Germinal center (tissue), 1 donor: ENCODE data around the gene SUN2.
A peak's percentile ranks its signal among the peaks of the same experiment; 100 is the strongest.

Source experiments
- DNase-seq: peaks from one replicate; pipeline ENCODE4 v3.0.0; 2012; ENCODE audit warnings: mixed read lengths, low spot score

Gene SUN2

DNA sequence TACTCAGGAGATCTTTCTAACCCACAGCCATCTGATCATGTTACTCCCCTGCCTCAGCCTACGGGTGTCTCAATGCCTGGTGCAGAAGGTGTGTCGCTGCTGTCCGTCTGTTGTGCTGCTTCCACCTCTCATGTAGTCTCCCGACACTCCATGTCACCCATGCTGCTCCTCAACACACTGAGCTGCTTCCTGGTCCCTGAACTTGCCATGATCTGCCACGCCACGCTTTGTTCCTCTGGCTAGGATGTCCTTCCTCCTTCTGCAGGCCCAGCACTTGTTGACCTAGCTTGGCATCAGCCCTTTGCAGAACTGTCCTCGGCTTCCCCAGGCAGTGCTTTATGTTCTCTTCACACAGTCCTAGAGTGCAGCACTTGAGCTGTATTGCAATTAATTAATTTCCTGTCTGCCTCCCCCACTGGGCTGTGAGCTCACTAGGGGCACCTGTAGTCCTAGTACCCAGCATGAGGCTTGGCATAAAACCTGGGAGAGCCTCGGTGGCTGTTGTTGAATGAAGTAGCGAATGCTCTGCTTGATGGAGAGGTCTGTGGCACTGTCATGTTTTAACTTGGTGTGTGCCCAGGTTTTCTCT lies 40.5 kb downstream of the SUN2 start:
- no peak for DNase-seq

DNA sequence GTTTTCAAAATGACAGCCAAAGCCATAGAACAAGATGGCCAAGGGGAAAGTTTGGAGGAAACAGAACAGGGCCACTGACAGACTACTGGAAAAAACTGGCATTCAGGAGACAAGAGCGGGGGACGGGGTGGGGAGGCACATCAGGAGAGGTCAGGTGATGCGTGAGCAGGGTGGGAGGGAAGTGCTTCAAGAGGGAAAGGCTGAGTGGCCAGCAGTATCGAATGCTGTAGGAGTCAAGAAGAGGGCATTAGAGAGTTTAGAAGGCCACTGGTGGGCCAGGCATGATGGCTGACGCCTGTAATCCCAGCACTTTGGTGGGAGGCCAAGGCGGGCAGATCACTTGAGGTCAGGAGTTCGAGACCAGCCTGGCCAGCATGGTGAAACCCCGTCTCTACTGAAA lies 41.9 kb downstream of the SUN2 start:
- no peak for DNase-seq

DNA sequence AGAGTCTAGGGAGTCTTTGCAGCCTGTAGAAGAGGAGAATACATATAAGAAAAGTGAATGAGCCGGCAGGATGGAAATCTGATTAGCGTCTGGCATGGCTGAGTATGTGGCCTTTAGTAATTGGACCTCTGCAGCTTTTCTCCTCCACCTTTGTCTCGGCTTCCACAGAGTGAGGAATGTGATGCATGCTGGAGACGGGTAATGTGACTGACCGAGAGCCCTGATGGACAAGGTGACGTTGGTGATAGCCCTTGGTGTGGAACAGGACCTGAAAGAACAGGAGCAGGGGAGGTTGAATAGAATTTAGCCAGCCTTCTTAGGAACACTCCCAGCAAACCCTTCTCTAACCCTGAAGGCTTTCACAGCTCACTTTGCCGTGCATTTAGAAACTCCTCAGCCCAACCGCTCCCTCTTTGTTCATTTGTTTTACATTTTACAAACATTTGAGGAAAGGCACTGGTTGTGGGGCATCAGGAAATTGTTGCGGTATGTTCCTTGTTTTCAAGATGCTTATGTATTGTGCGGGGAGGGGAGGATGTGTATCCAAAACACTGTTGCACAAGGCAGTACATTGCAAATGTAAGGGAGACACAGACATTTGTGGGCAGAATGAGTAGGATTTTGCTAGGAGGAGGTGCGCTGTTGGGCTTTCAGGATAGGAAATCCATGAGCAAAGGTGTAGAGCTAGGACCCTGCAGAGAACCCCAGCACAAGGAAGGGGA lies 43.2 kb downstream of the SUN2 start:
- DNase-seq: no peak

DNA sequence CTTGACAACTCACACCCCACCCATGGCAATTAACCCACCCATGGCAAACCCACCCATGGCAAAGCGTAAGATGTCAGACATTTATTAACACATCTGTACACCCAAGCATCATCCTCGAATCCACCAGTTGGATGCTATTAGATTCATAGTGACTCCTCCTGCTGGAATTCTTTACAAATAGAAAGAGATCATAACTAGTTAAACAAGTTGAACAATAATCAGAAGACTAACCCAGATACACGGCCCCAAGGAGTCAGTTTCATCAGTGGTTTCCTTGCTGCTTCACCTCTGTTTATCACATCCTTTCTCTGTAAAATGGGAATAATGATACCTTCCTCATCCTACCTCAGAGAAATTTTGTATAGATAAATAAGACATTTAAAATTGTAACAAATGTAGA lies 44.9 kb downstream of the SUN2 start:
- DNase-seq: no peak

DNA sequence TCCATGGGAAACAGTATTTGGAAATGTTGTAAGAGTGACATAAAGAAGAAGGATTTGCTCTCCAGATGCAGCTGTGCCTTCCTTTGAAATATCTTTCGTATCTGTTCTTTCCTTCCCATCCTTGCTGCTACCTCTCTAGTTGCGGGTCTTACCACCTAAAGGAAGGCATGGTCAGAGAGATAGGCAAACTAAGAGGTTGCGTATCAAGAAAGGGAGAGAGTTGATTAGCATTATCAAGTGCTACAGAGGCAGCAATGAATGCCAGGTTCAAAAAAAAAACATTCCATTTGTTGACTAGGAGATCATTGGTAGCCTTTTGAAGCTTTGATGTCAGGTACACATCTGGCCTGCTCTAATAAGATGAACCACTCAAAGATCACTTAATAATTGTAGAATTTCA lies 45.4 kb downstream of the SUN2 start:
- DNase-seq: no peak

DNA sequence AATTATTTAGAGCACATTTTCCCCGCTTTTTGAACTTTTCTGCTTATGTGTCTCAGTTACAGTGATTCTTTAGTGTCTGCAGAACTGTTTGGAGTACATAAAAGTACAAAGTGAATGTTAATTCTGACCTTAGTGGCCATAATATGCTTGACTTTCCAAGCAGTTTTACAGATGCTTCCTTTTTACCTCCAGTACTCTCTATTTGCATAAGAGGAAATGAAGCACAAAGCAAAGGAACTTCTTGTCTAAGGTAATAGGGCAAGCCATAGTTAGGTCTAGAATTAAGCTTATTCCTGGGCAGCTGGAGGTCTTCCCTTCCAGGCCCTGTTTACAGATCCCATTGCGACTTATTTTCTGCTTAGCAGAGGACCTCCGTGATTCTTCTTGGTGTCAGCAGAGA lies 46.5 kb downstream of the SUN2 start:
- peak; percentile 48 for DNase-seq

DNA sequence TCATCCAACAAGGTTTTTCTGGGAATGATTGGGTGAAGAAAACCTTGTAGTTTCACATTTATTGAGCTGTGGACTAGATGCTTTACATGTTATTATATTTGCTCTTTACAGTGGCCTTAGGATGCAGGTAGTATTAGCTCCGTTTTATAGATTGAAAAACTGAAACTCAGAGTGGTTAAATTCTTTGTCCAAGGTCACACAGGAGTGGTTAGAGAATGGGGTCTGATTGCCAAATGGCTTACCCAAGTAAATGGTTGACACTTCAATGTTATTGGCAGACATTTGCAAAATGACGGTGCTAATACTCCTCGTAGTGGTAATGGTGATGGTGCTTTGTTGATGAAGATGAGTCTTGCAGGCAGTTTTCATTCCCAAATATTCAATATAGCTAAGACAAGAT lies 47.8 kb downstream of the SUN2 start:
- no peak for DNase-seq

DNA sequence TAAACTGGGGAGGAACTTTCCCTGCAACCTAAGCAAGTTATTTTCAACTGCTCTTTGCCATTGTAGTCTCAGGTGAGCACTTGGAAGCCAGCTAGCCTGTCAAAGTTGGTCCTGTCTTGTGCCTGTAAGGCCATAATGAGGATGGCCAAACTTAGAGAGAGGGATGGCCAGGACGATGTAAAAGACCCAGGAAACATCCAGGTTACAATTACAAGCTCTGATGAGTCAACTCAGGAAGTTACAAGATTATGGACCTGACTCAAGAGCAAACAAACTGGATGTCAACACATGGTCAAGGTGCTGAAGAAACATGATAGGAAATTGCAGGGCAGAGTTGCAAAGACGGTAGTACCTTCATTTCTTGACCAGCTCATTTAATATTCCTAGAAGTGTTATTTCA lies 48.5 kb downstream of the SUN2 start:
- DNase-seq: no peak

DNA sequence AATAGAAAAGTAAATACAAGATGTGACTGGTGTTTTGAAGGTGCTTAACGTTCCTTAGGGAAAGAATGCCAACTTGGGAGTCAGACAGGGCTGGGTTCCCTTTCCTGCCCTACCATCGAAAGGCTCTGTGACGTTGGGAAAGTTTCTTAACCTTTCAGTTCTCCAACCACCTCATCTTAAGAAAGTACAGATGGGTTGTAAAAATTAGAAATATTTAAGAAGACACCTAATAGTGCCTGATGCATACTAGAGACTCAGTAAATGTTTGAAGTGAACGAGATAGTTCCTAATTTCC lies 49.0 kb downstream of the SUN2 start:
- DNase-seq: no peak

DNA sequence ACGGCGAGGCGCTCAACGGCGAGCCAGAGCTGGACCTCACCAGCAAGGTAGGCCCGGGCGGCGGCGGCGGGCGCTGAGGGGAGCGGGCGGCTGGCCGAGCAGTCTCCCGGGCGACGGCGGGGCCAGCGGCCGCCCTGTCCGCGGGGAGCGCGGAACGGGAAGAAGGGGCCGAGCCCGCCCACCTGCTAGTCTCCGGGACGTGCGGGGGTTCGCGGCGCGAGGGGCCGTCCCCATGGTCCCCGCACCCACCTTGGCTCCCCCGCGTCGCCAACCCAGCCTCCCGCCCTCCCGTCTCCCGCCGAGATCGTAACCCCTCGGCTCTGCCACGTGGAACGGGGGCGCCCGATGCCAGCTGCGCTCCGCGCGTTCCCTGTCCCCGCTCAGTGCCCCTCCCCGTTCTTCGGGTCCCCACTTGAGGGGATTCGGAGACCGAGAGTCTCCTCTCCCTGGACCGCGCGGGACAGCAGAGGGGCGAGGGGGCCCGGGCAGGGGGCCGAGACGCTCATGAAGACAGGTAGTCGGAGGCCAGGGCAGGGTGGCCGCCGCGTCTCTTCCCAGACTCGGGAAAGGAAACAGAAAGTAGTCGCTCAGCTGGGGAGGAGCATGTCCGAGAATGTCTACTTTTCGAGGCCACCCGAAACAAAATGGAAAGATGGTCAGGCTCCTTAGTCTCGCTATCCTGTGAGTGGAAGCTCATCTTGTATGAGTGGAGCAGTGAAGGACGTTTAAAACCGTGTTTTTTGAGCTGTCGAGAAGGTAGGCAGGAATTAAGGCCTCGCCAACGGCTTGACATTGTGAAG lies 49.5 kb downstream of the SUN2 start:
- peak; percentile 49 for DNase-seq

DNA sequence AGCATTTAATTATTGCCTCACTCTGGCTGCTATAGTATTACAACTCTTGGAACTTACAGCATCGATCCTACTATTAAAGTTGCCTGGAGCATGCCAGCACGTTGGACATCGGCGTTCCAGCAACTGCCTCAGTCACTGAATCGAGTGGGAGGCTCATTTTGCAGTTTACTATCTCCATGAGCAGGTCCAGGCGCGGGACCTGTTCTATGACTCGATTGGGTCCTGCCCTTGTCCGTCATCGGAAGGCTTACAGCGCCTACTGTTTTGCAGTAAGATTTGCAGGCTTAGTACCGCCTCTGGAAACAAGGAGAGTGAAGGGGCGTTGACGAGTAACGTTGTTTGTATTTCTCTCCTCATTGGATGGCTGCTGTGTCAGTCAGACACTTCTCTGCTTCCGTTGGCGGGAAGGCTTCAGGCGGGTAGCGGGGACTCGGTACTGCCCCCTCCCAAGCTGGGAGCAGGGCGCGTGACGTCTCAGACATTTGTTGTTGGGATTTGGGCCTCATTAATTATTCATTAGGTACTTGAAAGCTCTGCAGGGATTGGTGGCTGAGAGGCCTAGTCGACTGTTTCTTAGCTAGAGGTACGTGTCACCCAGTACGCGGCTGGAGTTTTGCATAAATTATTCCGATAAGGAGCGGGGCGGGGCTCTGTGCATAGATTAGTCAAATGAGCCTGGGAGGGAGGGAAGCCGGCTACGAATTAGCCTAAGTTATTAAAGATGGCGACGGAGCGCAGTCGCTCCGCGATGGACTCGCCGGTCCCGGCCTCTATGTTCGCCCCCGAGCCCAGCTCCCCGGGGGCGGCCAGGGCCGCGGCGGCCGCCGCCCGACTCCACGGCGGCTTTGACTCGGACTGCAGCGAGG lies 50.3 kb downstream of the SUN2 start, which contains the start of gene GTPBP1:
Gene GTPBP1 (plus strand): TSS at position 710 of the 866 bp plus-strand sequence. CDS start 12 bp downstream, at position 722.
- peak; percentile 98 for DNase-seq

DNA sequence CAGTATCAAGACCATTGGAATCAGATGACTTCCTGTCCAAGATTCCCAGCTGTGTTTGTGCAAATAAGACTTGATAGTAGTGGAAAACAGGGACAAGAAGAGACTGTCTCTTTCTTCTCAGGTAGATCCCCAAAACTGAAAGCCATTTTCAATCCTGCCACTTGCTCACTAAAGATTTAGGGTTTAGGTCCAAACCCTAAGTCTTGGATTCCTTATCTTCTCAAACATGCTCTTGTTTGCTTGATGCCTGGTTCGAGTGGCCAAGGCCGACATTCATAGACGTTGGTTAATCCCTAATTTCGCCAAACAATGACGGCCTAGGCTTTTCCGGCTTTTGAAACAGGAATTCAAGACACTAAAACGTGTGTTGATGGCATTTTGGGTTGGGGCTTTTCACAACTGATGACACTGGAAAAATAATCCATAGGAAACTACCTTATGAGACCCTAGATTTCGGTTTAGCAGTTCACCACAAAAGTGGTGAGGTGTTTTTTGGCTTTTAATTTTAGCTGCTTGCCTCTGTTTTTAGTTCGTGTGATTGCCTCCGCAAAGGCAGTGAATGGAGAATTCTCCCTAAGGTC lies 51.1 kb downstream of the SUN2 start:
- no peak for DNase-seq

DNA sequence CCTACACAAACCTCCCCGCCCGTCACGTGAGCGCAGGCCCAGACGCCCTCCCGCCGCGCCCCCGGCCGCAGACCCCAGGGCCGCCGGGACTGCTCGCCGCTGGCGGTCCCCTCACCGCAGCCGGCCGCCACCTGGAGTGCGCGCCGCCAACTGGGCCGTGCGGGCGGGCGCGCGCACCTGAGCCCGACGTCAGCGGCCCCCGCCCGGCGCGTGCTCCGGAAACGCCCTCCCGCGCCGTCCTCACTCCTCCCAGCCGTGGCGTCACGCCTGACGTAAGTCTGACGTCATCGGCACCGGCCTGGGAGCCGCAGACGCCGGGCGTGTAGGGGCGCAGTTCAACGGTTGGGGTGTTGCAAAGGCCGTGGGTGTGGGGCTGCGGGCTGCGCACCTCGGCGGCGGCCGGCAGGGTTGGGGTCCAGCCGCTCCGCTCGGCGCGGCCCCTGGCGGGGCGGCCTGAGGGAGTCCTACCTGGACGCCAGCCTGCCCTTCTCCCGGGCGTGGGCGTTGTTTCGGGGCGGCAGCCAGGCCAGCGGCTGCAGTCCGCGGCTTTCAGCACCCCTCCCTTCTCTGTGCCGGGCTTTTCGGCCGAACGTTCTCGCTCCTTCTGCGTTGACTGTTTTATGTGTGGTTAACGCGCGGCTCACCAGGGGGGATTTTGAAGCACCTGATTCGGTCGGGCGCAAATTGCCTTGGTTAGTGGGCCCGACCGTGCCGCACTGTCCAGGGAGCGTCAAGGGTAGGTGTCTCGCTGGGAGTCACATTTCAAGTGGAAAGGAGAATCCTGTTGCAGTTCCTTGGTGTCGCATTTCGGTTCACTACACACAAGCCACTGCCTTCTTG lies 54.8 kb downstream of the SUN2 start, which contains the start of gene JOSD1:
Gene JOSD1 (minus strand): TSS at position 155 of the 840 bp plus-strand sequence. CDS start 956 bp downstream, outside the sequence.
- peak; percentile 94 for DNase-seq

DNA sequence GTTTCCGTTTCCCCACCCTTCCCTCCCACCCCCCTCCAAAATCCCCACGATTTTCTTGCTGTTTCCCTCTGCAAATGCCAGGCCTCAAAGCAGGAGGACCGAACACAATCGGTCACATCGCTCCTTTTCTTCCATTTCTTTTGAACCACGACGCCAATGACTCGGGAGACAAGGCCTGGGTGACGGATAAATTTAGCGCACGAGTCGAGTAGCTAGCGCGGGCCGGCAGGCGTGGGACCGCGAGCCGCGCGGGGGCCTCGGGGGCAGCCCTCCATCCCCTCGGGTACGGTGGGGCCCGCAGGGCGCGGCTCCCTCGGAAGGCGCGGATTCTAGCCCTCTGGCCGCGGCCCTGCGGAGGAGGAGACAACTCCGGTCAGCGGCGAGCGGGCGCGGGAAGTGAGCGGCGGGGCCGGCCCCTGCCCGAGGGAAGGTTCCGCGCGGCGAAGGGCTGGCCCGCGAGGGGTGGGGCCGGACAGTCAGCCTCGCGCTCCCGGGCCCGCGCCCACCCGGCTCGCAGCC lies 55.5 kb downstream of the SUN2 start:
- DNase-seq: no peak

DNA sequence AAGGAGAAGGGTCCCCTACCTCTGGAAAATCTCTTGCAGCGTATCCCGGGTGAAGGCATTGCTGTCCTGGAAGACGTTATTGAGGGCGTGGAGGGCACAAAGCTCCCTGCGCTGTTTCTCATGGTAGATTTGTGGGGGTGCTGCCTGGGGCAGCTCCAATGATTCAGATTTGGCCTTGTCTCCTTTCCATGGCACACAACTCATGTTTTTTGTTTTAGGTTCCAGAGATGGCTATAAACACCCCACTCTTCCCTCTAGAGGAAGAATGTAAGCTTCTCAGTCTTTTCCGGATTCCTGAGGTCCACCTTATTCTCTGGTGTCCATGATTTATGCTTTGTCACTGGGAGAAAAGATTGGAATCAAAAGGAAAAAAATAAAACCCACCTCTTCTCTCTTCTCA lies 56.0 kb downstream of the SUN2 start:
- no peak for DNase-seq

DNA sequence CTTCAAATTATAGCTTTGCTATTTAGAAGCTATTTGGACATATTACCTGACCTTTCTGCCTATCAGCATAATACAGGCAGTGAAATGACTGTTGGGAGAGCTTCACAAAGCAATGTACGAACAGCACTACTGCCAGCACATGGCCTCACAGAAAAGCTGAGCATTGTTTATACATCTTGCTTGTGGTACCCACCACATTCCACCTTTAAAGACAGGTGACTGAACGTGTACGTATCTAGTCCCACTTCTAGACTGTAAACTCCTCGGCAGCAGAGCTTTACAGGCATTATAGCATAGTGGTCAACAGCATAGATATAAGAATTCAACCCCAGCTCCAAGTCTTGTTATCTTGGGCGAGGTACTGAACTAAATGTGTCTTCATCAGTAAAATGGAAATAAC lies 56.7 kb downstream of the SUN2 start:
- no peak for DNase-seq

DNA sequence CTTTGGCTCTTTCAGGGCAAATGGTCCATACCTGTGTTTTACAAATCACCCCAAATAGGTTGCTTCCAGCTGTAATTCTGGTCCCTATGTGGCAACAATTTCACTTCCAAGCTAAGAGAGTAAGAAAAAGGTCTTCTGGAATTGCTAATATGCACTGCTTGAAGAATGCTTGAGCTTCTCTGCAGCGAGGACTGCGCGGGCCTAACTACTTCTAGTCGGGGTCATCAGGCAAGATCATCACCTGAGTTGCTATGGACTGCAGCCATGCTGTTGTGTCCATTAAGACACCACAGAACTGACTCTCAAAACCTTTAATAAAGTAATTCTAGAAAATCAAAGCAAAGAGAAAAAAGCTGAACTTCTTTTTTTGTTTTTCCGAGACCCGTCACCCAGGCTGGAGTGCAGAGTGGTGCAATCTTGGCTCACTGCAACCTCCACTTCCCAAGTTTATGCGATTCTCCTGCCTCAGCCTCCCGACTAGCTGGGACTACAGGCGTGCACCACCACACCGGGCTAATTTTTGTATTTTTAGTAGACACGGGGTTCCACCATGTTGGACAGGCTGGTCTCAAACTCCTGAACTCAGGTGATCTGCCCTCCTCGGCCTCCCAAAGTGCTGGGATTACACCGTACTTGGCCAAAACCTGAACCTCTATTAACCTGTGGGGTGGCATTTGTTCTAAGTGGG lies 57.2 kb downstream of the SUN2 start:
- no peak for DNase-seq

DNA sequence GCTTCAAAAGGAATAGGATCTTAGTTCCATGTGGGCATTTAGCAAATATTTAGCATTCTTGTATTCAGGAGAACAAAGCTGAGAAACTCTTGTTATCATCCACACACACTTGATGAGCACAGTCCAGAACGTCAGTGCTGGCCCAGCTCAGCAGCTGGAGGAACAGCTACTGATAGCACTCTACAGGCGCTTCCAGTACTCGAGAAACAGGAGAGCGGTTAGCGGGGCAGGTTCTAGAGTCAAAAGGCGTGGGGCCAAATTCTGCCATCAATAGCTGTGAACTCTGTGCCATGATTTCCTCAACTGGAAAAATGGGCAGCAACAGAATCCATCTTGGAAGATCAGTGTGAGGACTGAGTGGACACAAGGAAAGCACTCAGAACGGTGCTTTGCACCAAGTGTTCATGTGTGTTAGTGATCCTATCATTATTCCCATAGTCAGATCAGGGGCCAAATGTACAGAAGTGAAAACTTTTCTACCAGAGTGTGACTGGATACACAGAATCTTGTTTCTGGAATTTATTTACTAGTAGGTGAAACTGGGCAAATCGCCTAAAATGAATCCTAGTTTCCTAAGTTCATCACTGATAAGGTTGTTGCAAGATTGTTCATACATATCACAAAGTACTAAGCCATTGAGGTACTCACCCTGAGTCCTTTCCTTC lies 58.2 kb downstream of the SUN2 start:
- DNase-seq: no peak

DNA sequence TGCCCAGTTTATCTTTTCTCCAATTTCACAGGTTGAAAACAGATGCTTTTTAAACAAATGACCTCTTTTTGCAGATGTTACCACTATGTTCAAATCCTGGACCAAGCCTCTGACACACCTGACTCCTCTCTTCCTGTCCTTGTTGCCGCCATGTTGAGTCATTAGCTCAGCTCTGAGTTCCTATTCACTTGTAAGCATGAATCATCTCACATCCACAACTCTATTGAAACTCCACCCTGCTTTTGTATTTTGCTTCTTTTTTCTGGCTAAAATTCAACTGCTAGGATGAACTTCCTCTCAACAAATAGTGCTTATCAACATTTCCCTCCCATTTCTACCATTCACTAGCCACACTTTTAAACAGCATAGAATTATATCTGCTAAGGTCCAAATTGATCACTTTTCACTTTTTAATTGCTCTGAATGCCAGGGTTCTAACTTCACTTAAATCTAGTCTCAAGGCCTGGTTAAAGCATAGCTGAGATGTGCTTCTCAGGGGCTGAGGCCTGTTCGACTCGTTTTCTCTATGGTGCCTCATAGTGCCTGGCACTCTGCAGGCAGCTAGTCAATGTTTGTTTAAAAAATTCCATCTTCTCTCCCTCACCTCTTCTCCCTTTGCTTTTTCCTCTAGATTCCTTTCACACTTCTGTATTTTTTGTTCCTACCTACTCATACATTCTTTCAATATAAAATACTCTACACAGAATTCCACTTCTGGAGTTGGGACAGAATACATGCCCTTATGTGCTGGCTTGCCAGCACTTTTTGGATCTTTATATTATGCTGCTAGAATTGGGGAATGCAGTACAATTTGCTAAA lies 59.0 kb downstream of the SUN2 start:
- no peak for DNase-seq
